Effector memory CD4-positive, alpha-beta T cell (primary cell): ENCODE results near the gene SDHB.

ENCODE experiments used
- DNase-seq, 3 donors: peaks; one replicate each; pipeline ENCODE4 v3.0.0-alpha.2; 2020
- H3K27ac ChIP-seq: 2 replicates; pipeline ENCODE4 v1.7.0; 2013; ENCODE audit warnings: mild to moderate bottlenecking, low read length, moderate library complexity; ENCODE audit not compliant: insufficient read depth, poor library complexity, severe bottlenecking
- H3K27me3 ChIP-seq: replicated peaks from 2 replicates; pipeline ENCODE4 v1.7.0; 2013; ENCODE audit warnings: mild to moderate bottlenecking, low read length; ENCODE audit not compliant: insufficient read depth, control insufficient read depth, poor library complexity, severe bottlenecking
- H3K36me3 ChIP-seq: 2 replicates; pipeline ENCODE4 v1.7.0; 2013; ENCODE audit warnings: mild to moderate bottlenecking, low read length, moderate library complexity; ENCODE audit not compliant: control insufficient read depth, insufficient read depth
- H3K4me1 ChIP-seq: 2 replicates; pipeline ENCODE4 v1.7.0; 2013; ENCODE audit warnings: low read length, mild to moderate bottlenecking; ENCODE audit not compliant: control insufficient read depth, insufficient read depth, poor library complexity, severe bottlenecking
- H3K4me3 ChIP-seq: 2 replicates; pipeline ENCODE4 v1.7.0; 2013; ENCODE audit warnings: low read length, low read depth, mild to moderate bottlenecking; ENCODE audit not compliant: insufficient read depth, poor library complexity, severe bottlenecking
- H3K9me3 ChIP-seq: 2 replicates; pipeline ENCODE4 v1.7.0; 2013; ENCODE audit warnings: mild to moderate bottlenecking, low read length, moderate library complexity; ENCODE audit not compliant: control insufficient read depth

SDHB gene

DNA sequence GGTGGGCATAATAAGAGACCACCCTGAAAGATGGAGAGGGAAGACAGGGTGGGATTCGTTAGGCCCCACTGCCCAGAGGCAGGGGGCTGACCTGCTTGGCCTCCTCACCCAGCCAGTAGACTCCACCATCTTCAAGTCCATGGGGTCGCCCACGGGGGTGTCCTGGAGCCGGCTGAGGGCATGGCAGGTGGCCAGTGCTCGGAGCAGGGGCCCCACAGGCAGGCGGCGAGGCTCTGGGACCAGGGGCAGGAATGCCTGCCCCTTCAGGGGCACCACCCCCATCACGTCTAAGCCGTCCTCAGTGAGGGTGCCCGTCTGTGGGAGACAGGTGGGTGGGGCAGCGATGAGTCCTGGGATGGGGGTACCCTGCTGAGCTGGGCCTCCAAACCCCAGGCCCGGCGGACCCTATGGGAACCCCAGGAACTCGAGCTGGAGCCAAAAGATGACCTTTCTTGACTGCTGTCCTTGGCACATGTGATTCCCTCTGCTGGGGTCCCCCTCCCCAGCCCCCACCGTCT, 60.3 kb downstream of the SDHB start:
- Histone ChIP-seq H3K36me3 (peaks cover 55% of the 10 kb centered on the region), H3K4me3 (no peak overlapping the region), H3K4me1 (no peaks in the 10 kb centered on the region), H3K27ac (no peak overlapping the region), H3K9me3 (no peaks in the 10 kb centered on the region), H3K27me3 (no peaks in the 10 kb centered on the region)
- no peak for DNase-seq

DNA sequence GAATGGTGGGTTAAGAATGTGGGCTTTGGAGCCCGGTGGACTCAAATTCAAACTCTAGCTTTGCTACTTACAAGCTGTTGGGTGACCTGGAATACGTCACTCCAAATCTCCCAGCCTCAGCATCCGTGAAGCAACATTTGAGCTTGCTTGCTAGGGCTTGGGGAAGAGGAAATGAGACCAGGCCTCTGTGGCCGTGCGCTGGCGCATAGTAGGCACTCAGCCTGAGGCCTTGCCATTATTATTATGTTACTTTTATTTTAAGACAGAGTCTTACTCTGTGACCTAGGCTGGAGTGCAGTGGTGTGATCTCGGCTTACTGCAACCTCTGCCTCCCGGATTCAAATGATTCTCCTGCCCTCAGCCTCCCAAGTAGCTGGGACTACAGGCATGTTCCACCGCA, 61.2 kb downstream of the SDHB start:
- peaks cover 57% of the 10 kb centered on the region for H3K36me3 ChIP-seq
- no peak overlapping the region for H3K4me3 ChIP-seq
- H3K27me3 ChIP-seq, result no peaks in the 10 kb centered on the region
- no peaks in the 10 kb centered on the region for H3K9me3 ChIP-seq
- H3K27ac ChIP-seq, result no peak overlapping the region
- no peak for DNase-seq
- H3K4me1 ChIP-seq, result no peaks in the 10 kb centered on the region

- H3K4me1 ChIP-seq, result no peaks in the 10 kb centered on the region
- H3K36me3 ChIP-seq, result peaks cover 60% of the 10 kb centered on the region
Measured at GRCh38 chr1:16992102-16992501, 61.7 kb downstream of the SDHB start.

GRCh38 chr1:16991571-16991970, 62.3 kb downstream of the SDHB start:
- Histone ChIP-seq H3K36me3 (peaks cover 59% of the 10 kb centered on the region), H3K9me3 (no peaks in the 10 kb centered on the region), H3K4me3 (no peak overlapping the region), H3K27ac (no peak overlapping the region), H3K4me1 (no peaks in the 10 kb centered on the region), H3K27me3 (no peaks in the 10 kb centered on the region)
- no peak for DNase-seq

More at GRCh38 chr1:16992102-16992501, 61.7 kb downstream of the SDHB start:
- Histone ChIP-seq H3K9me3 (no peaks in the 10 kb centered on the region), H3K27ac (no peak overlapping the region), H3K4me3 (no peak overlapping the region), H3K27me3 (no peaks in the 10 kb centered on the region)
- no peak for DNase-seq

DNA sequence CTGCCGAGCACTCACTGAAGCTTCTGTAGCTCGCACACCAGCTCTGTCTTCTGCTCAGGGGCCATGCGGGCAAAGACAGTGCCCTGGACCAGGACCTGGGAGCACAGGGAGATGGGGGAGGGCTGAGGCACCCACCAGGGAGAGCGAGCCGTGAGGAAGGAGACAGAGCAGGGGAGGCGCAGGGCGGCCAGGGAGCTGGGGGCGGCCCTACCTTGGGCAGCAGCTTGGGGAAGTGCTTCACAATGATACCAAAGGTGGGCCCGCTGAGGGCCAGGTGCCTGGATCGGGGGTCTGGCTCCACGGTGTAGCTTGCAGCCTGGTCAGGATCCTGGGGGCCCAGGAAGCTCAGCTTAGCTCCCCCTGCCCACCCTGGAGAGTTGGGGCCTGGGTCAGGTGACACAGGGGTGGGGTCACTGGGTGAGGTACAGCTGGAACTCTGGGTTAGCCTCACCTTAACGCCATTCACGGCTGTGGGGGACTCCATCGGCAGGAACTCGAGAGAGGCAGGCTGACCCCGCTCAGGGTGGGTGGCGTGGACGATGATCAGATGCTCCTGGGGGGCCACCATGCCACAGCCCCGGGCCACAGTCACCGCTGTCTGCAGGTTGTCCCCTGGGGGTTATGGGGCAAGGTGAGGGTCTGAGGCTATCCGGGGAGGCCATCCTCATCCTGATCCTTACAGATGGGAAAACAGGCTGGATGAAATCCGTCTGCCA, 64.0 kb downstream of the SDHB start:
- Histone ChIP-seq H3K36me3 (peaks cover 55% of the 10 kb centered on the region), H3K27ac (no peak overlapping the region)

DNA sequence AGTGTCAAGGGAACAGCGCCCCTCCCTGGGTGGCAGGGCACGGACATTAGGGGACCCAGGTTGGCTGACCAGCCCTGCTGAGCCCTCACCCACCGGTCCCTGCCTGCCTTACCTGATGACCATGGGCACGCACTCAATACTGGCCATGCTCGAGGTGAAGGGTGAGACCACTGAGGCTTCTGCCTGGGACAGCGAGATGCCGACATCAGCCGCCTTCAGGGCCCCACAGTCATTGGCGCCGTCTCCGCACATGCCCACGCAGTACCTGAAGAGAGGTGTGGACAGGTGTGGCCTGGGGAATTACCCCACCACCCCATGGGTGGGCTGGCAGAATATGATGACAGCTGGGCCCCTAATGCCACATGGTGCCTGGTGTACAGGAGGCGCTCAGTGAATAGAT, 65.6 kb downstream of the SDHB start:
- Histone ChIP-seq H3K27ac (no peak overlapping the region), H3K4me3 (no peak overlapping the region), H3K27me3 (no peaks in the 10 kb centered on the region), H3K36me3 (peaks cover 50% of the 10 kb centered on the region), H3K9me3 (no peaks in the 10 kb centered on the region), H3K4me1 (no peaks in the 10 kb centered on the region)
- no peak for DNase-seq

More for the DNA sequence above, 64.0 kb downstream of the SDHB start:
- Histone ChIP-seq H3K27me3 (no peaks in the 10 kb centered on the region), H3K4me1 (no peaks in the 10 kb centered on the region), H3K4me3 (no peak overlapping the region), H3K9me3 (no peaks in the 10 kb centered on the region)
- no peak for DNase-seq

GRCh38 chr1:16986962-16987361, 66.9 kb downstream of the SDHB start:
- Histone ChIP-seq H3K4me3 (no peak overlapping the region), H3K36me3 (peaks cover 47% of the 10 kb centered on the region), H3K27ac (no peak overlapping the region), H3K9me3 (no peaks in the 10 kb centered on the region), H3K27me3 (no peaks in the 10 kb centered on the region), H3K4me1 (no peaks in the 10 kb centered on the region)
- no peak for DNase-seq

DNA sequence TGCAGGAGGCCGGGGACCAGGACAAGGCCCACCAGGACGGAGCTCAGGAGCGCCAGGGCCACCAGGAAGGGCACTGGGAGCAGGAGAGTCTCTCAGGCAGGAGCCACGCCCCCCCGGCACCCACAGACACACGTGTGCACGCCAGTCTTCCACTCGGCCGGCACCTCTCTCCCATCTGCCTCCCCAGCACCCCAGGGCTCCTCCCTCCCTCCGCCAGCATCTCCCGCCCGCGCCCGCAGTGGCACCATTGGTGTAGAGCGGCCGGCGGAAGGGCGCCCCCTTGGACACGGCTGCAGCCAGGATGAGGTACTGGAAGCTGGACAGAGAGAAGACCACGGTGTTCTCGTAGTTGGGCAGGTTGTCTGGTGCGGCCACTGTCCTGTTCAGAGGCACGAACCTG, 67.3 kb downstream of the SDHB start:
- DNase-seq, result no peak
- no peaks in the 10 kb centered on the region for H3K4me1 ChIP-seq
- H3K27ac ChIP-seq, result no peak overlapping the region
- H3K4me3 ChIP-seq, result no peak overlapping the region
- peaks cover 43% of the 10 kb centered on the region for H3K36me3 ChIP-seq
- no peaks in the 10 kb centered on the region for H3K27me3 ChIP-seq
- H3K9me3 ChIP-seq, result no peaks in the 10 kb centered on the region

DNA sequence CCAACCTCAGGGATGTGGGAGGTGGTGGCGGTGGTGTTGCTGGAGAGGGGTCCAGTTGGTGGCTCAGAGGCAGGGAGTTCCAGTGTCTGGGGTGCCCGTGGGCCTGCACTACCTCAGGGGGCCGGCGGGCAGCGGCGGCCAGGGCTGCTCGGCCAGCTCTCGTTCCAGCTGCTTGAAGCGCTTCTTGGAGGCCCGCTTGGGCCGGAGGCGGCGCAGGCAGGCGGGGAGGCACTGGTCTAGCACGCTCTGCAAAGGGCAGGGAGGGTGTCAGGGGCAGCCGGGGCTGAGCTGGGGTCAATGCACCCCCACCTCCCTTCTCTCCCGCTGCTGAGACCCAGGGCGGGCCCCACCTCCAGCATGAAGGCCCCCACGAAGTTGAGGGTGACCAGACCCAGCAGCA, 67.7 kb downstream of the SDHB start:
- Histone ChIP-seq H3K27me3 (peaks cover 3% of the 10 kb centered on the region), H3K4me1 (no peaks in the 10 kb centered on the region), H3K9me3 (no peaks in the 10 kb centered on the region), H3K4me3 (no peak overlapping the region), H3K27ac (no peak overlapping the region), H3K36me3 (peaks cover 40% of the 10 kb centered on the region)
- no peak for DNase-seq

GRCh38 chr1:16984717-16985116, 69.1 kb downstream of the SDHB start:
- no peak overlapping the region for H3K4me3 ChIP-seq
- H3K36me3 ChIP-seq, result peaks cover 30% of the 10 kb centered on the region
- H3K4me1 ChIP-seq, result peaks cover 4% of the 10 kb centered on the region
- DNase-seq, result no peak
- H3K27ac ChIP-seq, result no peak overlapping the region
- H3K27me3 ChIP-seq, result peaks cover 3% of the 10 kb centered on the region
- no peaks in the 10 kb centered on the region for H3K9me3 ChIP-seq
